ENCODE results near the gene SPRED1.

The SPRED1 gene

GRCh38 chr15:38252481-38253350 lies at the start of gene SPRED1:
TSS of gene SPRED1 (plus strand) at chr15:38252836. CDS start at chr15:38253186, 350 bp downstream.
- DNase-seq (ENCODE audit: low read depth in 2 of 3, low spot score in 2 of 3) = peak in 1 of 3 experiments; percentile 9

DNA sequence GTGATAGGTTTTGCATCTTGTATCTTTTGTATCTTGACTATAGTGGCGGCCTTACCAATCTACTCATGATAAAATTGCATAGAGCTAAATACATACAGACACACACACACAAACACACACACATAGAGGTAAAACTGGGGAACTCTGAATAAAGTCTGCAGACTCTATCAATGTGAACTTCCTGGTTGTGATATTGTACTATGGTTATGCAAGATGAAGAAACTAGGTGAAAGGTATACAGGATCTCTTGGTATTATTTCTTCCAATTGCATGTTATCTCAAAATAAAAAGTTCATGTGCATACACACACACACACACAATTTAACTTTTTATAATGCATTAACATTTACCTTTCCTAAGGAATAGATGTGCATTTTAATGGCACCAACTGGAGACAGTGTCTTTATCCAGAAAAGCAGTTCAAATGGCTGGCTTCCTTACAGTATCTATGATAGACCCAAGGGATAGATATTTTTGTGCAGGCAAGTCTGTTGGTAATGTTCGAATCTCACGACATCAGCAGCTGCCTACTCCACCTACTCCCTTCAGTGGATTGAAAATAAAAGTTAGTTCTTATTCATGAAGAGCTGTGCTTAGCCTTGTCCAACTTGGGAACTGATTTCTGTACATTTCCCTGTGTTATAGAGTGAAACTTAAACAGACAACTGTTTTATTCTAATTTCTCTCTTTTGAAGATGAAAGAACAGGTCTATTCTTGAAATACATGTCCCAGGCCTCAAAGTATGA lies 46.9 kb upstream of the SPRED1 start:
- no peak for DNase-seq (ENCODE audit: low read depth in 2 of 3, low spot score in 2 of 3)

- no peak for DNase-seq (ENCODE audit: low read depth in 2 of 3, low spot score in 2 of 3)
Measured at GRCh38 chr15:38207621-38208020, 45.0 kb upstream of the SPRED1 start.

DNA sequence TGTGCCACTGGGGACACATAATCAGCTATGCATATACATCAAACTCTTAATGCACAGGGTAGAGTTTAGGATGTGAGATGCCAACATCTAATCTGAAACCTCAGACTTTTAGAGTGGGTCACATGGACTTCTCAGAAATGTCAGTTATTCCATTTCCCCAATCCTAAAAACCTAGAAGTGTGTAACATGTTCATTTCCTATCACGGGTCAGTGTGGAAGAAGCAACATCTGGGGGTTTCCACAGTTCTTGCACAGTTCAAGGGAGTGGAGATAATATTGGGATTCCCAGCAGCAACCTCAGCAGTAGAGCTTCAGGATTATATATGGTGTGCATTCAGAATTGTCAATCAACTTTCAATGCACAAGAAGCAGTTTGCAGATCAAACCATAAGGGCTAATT lies 44.4 kb upstream of the SPRED1 start:
- DNase-seq (ENCODE audit: low read depth in 2 of 3, low spot score in 2 of 3) = no peak

- DNase-seq (ENCODE audit: low read depth in 2 of 3, low spot score in 2 of 3) = no peak
Measured at GRCh38 chr15:38208779-38209178, 43.9 kb upstream of the SPRED1 start.

- no peak for DNase-seq (ENCODE audit: low read depth in 2 of 3, low spot score in 2 of 3)
Measured at GRCh38 chr15:38211249-38211648, 41.4 kb upstream of the SPRED1 start.

DNA sequence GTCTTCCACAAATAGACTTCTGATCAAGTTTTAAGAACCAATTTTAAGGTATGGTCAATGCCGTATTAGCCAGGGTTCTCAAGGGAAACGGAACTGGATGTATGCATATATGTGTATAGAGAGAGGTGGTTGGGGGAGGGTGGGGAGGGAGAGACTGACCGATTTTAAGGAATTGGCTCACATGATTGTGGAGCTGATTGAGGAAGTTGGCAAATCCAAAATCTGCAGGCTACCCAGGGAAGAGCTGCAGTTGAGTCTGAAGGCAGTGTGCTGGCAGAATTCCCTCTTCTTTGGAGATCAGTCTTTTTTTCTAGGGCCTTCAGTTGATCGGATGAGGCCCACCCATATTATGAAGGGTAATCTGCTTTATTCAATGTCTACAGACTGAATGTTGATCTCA lies 40.8 kb upstream of the SPRED1 start:
- no peak for DNase-seq (ENCODE audit: low read depth in 2 of 3, low spot score in 2 of 3)

- no peak for DNase-seq (ENCODE audit: low read depth in 2 of 3, low spot score in 2 of 3)
Measured at GRCh38 chr15:38212729-38213351, 39.8 kb upstream of the SPRED1 start.

GRCh38 chr15:38213356-38213755 lies 39.3 kb upstream of the SPRED1 start:
- no peak for DNase-seq (ENCODE audit: low read depth in 2 of 3, low spot score in 2 of 3)

- DNase-seq (ENCODE audit: low read depth in 2 of 3, low spot score in 2 of 3) = no peak
Measured at GRCh38 chr15:38215707-38216106, 36.9 kb upstream of the SPRED1 start.

GRCh38 chr15:38216763-38217162 lies 35.9 kb upstream of the SPRED1 start:
- DNase-seq (ENCODE audit: low read depth in 2 of 3, low spot score in 2 of 3) = no peak

GRCh38 chr15:38217191-38217595 lies 35.4 kb upstream of the SPRED1 start:
- no peak for DNase-seq (ENCODE audit: low read depth in 2 of 3, low spot score in 2 of 3)

- no peak for DNase-seq (ENCODE audit: low read depth in 2 of 3, low spot score in 2 of 3)
Measured at GRCh38 chr15:38217788-38218609, 34.6 kb upstream of the SPRED1 start.

GRCh38 chr15:38220606-38221273 lies 31.9 kb upstream of the SPRED1 start:
- DNase-seq (ENCODE audit: low read depth in 2 of 3, low spot score in 2 of 3) = no peak

DNA sequence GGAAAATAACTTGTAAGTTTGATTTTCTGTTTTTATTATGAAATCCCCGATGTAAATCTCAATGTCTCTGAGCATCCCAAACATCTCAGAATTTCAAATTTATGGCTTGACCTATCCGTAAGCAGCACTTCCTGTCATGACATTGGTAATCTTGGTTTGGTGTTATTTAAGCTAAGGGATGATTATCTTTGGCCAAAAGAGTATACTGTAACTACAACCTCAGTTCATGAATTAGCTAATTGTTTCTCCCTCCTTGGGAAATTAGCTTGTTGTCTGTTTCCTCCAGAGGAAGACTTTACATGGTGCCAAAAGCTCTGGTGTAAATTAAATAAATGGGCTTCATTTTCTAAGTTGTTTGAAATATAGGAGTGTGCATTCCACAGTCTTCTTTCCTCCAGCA lies 28.1 kb upstream of the SPRED1 start:
- no peak for DNase-seq (ENCODE audit: low read depth in 2 of 3, low spot score in 2 of 3)

DNA sequence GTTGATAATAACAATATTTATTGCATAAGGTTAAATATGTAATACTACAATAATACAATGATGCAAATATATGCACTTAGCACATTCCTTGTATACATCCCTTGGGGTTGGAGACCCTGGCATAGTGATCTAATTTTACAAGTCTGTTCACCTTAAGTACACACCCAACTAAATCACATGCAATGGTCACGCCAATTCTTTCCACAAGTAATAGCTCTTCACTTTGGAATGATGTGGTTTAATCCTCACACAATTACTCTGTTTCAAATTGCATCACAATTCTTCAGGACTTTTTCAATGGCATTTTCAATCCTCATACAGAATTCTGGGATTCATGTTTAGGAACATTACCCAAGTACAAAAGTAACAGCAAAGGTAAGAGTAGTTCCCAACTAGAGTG lies 27.3 kb upstream of the SPRED1 start:
- DNase-seq (ENCODE audit: low read depth in 2 of 3, low spot score in 2 of 3) = no peak

DNA sequence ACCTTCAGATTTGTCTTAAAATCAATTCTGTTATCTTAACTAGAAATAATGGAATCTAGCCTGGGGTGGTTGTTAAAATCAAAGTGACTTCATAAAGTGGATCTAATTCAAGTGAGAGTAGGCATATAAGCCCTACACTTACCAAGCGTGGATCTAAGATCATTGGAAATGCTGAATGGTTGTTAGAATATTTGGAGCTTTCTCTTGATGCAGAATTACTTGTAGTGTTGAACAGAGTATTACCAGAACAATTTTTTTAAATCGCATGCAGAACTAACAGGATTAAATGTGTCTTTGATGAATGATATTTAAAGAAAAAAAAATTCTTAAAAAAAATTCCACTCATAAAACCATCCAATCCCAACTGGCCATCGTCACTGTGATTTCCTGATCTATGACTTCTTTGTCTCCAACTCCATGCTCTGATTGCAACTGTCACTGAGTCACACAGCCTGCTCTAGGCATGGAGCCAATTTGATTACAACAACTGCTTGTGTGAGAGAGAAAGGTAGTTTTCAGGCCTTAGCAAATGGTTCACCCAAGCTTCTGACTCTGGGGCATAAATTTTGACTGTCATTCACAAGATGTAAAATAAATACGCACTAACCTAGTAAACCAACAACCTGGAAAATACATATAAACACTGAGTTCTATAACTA lies 25.9 kb upstream of the SPRED1 start:
- no peak for DNase-seq (ENCODE audit: low read depth in 2 of 3, low spot score in 2 of 3)

GRCh38 chr15:38227941-38228340 lies 24.7 kb upstream of the SPRED1 start:
- no peak for DNase-seq (ENCODE audit: low read depth in 2 of 3, low spot score in 2 of 3)

DNA sequence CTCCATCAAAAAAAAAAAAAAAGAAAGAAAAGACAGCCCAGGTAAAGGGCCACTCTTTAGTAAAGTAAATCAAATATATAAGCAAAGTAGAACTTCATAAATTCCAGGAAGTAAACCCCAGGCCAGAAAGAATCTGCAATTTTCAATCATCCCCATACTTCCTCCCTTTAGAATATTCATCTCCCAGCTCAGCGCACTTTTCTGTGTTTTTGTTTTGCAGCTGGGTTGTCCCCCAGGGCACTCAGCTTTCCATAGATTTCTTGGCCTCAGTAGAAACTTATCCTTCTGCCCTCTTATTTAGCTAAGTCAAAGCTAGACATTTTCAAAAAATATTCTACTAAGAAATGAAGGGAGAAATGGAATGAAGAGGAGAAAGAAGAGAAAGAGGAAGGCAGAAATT lies 24.0 kb upstream of the SPRED1 start:
- DNase-seq (ENCODE audit: low read depth in 2 of 3, low spot score in 2 of 3) = no peak

- DNase-seq (ENCODE audit: low read depth in 2 of 3, low spot score in 2 of 3) = no peak
Measured at GRCh38 chr15:38229705-38230310, 22.8 kb upstream of the SPRED1 start.
